HCT116 (cell line): Measurements from ENCODE around the gene PCBP1. TPM values are rescaled to one million over a fixed set of nuclear protein-coding genes. Genes with fewer than 3 reads are reported as not detected.

ENCODE experiments used
- ATAC-seq: fragments of 200-7000 bp; cut with Tn5 transposase; 2 replicates; pipeline ENCODE4 v1.9.1; 2020; ENCODE audit warnings: mild to moderate bottlenecking, moderate library complexity
- BruUV-seq: library from RNA; stranded (reverse); fragments of 400-500 nt; replicated peaks from 2 replicates; lab custom pipeline; 2021; lab: Mats Ljungman, UMichigan
- CTCF ChIA-PET: fragments of 300-600 bp; sonication (Branson Sonifier 250); formaldehyde crosslinking; loops from one replicate; lab custom pipeline; 2021; ENCODE audit warnings: antibody characterized with exemption; lab: Charles Lee
- POLR2A ChIA-PET: fragments of 300-600, 350-600 bp; sonication (Branson Sonifier 250); formaldehyde crosslinking; loops from one replicate; lab custom pipeline; 2021; ENCODE audit warnings: antibody characterized with exemption; lab: Charles Lee
- RAD21 ChIA-PET, 2 experiments: fragments of 300-600 bp; sonication (Branson Sonifier 250); formaldehyde crosslinking; loops; one replicate each; lab custom pipeline; 2023; ENCODE audit warnings: low total read pairs in 2 of 2; ENCODE audit not compliant: uncharacterized antibody in 2 of 2, unreplicated experiment in 2 of 2, low non-redundant PET in 1 of 2; lab: Charles Lee
- DNase-seq: peaks from one replicate; pipeline ENCODE4 v3.0.0-alpha.2; 2010; ENCODE audit warnings: low read depth, low spot score
- H2AFZ ChIP-seq: fragments of 200-600 bp; shearing (Covaris generic), sonication (generic); 2 replicates; pipeline ENCODE4 v1.6.1; 2017; ENCODE audit warnings: low read depth, mixed run types, mixed read lengths, antibody characterized with exemption, low read length; ENCODE audit not compliant: poor library complexity, severe bottlenecking
- H3K27ac ChIP-seq: 2 replicates; pipeline ENCODE4 v1.5.1; 2012; ENCODE audit warnings: low read depth, low read length
- H3K27me3 ChIP-seq: fragments of 200-600 bp; sonication (generic); 2 replicates; pipeline ENCODE4 v1.6.1; 2016; ENCODE audit warnings: mixed run types, low read length, mixed read lengths; ENCODE audit not compliant: insufficient read depth
- H3K36me3 ChIP-seq, 2 experiments: fragments of 200-500 bp in 1 of 2; fragments of 200-600 bp in 1 of 2; sonication (Bioruptor generic) in 1 of 2; sonication (generic) in 1 of 2; 2 replicates each; pipeline versions ENCODE4 v1.5.1 to v1.6.1; 2014 to 2016; ENCODE audit warnings: low read length in 2 of 2, inconsistent platforms in 1 of 2, mixed read lengths in 1 of 2, mixed run types in 1 of 2; ENCODE audit not compliant: insufficient read depth in 2 of 2, control insufficient read depth in 1 of 2
- H3K4me1 ChIP-seq, 2 experiments: fragments of 200-600 bp in 1 of 2; sonication (generic) in 1 of 2; 2 replicates each; pipeline versions ENCODE4 v1.5.1 to v1.6.1; 2012 to 2017; ENCODE audit warnings: low read length in 2 of 2, inconsistent platforms in 1 of 2, mild to moderate bottlenecking in 1 of 2, mixed read lengths in 1 of 2, mixed run types in 1 of 2, moderate library complexity in 1 of 2; ENCODE audit not compliant: insufficient read depth in 2 of 2, control insufficient read depth in 1 of 2
- H3K4me2 ChIP-seq: fragments of 200-600 bp; sonication (generic); 2 replicates; pipeline ENCODE4 v1.6.1; 2017; ENCODE audit warnings: mixed run types, low read length, mixed read lengths
- H3K4me3 ChIP-seq, 2 experiments: fragments of 200-600 bp in 1 of 2; sonication (generic) in 1 of 2; replicated peaks in 1 of 2; 2 replicates each; pipeline ENCODE4 v1.5.1; 2011 to 2016; ENCODE audit warnings: low read length in 2 of 2, control low read depth in 1 of 2, low read depth in 1 of 2, mild to moderate bottlenecking in 1 of 2, mixed read lengths in 1 of 2, mixed run types in 1 of 2
- H3K79me2 ChIP-seq: fragments of 200-600 bp; sonication (generic); 2 replicates; pipeline ENCODE4 v1.6.1; 2017; ENCODE audit warnings: mild to moderate bottlenecking, mixed run types, low read length, moderate library complexity, mixed read lengths; ENCODE audit not compliant: insufficient read depth
- H3K9ac ChIP-seq: fragments of 200-600 bp; sonication (generic); 2 replicates; pipeline ENCODE4 v1.6.1; 2016; ENCODE audit warnings: low read length, mixed read lengths
- H3K9me2 ChIP-seq: fragments of 200-600 bp; sonication (generic), shearing (Covaris generic); 2 replicates; pipeline ENCODE4 v1.6.1; 2017; ENCODE audit warnings: mixed run types, mild to moderate bottlenecking, moderate library complexity; ENCODE audit not compliant: insufficient read depth
- H3K9me3 ChIP-seq, 2 experiments: fragments of 200-500 bp in 1 of 2; fragments of 200-600 bp in 1 of 2; sonication (Bioruptor generic) in 1 of 2; sonication (generic) in 1 of 2; 2 replicates each; pipeline ENCODE4 v1.6.1; 2014 to 2017; ENCODE audit warnings: low read length in 2 of 2, mixed read lengths in 2 of 2, inconsistent platforms in 1 of 2, low read depth in 1 of 2, mild to moderate bottlenecking in 1 of 2, mixed run types in 1 of 2, moderate library complexity in 1 of 2; ENCODE audit not compliant: control insufficient read depth in 1 of 2, insufficient read depth in 1 of 2
- H4K20me1 ChIP-seq: fragments of 200-600 bp; sonication (generic), shearing (Covaris generic); 2 replicates; pipeline ENCODE4 v1.6.1; 2017; ENCODE audit warnings: mixed run types, mild to moderate bottlenecking, moderate library complexity; ENCODE audit not compliant: insufficient read depth
- CEBPB ChIP-seq: IDR thresholded peaks from 2 replicates; pipeline ENCODE4 v1.6.1; 2012; ENCODE audit warnings: low read depth
- CTCF ChIP-seq, 3 experiments: fragments of 200-600 bp in 1 of 3; sonication (generic) in 1 of 3; IDR thresholded peaks in 2 of 3; conservative IDR thresholded peaks in 1 of 3; 2 replicates each; pipeline ENCODE4 v1.5.1; 2012 to 2017; ENCODE audit warnings: low read depth in 2 of 3, low read length in 2 of 3, antibody characterized with exemption in 1 of 3, borderline replicate concordance in 1 of 3, control low read depth in 1 of 3, mild to moderate bottlenecking in 1 of 3, mixed read lengths in 1 of 3, mixed run types in 1 of 3, moderate library complexity in 1 of 3; ENCODE audit not compliant: insufficient read depth in 1 of 3
- EGR1 ChIP-seq: IDR thresholded peaks from 2 replicates; pipeline ENCODE4 v1.6.1; 2012; ENCODE audit warnings: low read depth
- JUND ChIP-seq: IDR thresholded peaks from 2 replicates; pipeline ENCODE4 v1.6.1; 2012
- POLR2A ChIP-seq: IDR thresholded peaks from 2 replicates; pipeline ENCODE4 v1.7.0; 2011; ENCODE audit warnings: borderline replicate concordance; ENCODE audit not compliant: insufficient read depth, insufficient read length; ENCODE audit errors: extremely low read depth
- POLR2AphosphoS5 ChIP-seq: IDR thresholded peaks from 2 replicates; pipeline ENCODE4 v1.6.1; 2011; ENCODE audit warnings: mild to moderate bottlenecking, low read depth, low read length, moderate library complexity
- RAD21 ChIP-seq: IDR thresholded peaks from 2 replicates; pipeline ENCODE4 v1.6.1; 2012; ENCODE audit warnings: low read depth, mild to moderate bottlenecking
- REST ChIP-seq: IDR thresholded peaks from 2 replicates; pipeline ENCODE4 v1.6.1; 2012; ENCODE audit warnings: low read depth
- SIN3A ChIP-seq: IDR thresholded peaks from 2 replicates; pipeline ENCODE4 v1.6.1; 2012; ENCODE audit warnings: low read depth
- SP1 ChIP-seq: IDR thresholded peaks from 2 replicates; pipeline ENCODE4 v1.6.1; 2012; ENCODE audit warnings: low read depth
- SRF ChIP-seq: IDR thresholded peaks from 2 replicates; pipeline ENCODE4 v1.6.1; 2012; ENCODE audit warnings: low read depth
- TCF7L2 ChIP-seq: IDR thresholded peaks from 2 replicates; pipeline ENCODE4 v1.7.0; 2011; ENCODE audit warnings: borderline replicate concordance, inconsistent platforms; ENCODE audit not compliant: insufficient read depth, insufficient read length; ENCODE audit errors: extremely low read depth
- ZBTB33 ChIP-seq: IDR thresholded peaks from 2 replicates; pipeline ENCODE4 v1.6.1; 2011; ENCODE audit warnings: mild to moderate bottlenecking, low read length, moderate library complexity; ENCODE audit not compliant: insufficient replicate concordance; ENCODE audit errors: extremely low read depth
- intact Hi-C: fragments of 100-400 bp; cut with micrococcal nuclease; formaldehyde crosslinking; loops from 2 replicates; pipeline ENCODE4 v1.10.0; 2022
- total RNA-seq: library from RNA; stranded (reverse); gene quantifications from one replicate; pipeline ENCODE4 v1.2.1, GENCODE V29; 2021; ENCODE audit not compliant: unreplicated experiment

The PCBP1 gene
- total RNA-seq, 1 experiment from 2014 or later = 256 TPM

- BruUV-seq = no TSS peak
- intact Hi-C loops = no loop called here
- peaks cover 0 to 3% of the 10 kb centered on the region in 2 experiments; a peak in 1 of 4 replicates for H3K4me1 ChIP-seq
- no peaks in the 10 kb centered on the region for H3K9me3 ChIP-seq
- no peak overlapping the region for H3K27ac ChIP-seq
- H3K79me2 ChIP-seq = no peaks in the 10 kb centered on the region
- peaks cover 0 to 8% of the 10 kb centered on the region in 2 experiments; a peak in 1 of 4 replicates for H3K36me3 ChIP-seq
- ChIA-PET RAD21 (no interaction called here), POLR2A (no interaction called here), CTCF (interaction anchor here (1.2 kb wide), 1 partner anchor 319 kb away, joined by 3 read pairs; no protein-coding TSS in a partner anchor)
- no peak for ATAC-seq
- H3K9ac ChIP-seq = no peak overlapping the region
- H3K4me3 ChIP-seq = no peak overlapping the region
- no peak overlapping the region for H2AFZ ChIP-seq
- no peaks in the 10 kb centered on the region for H3K27me3 ChIP-seq
- no peak for TF ChIP-seq JUND
- no peak for TF ChIP-seq RAD21
- no peak for TF ChIP-seq SRF
- no peak for TF ChIP-seq EGR1
- no peak for TF ChIP-seq TCF7L2
- no peak for TF ChIP-seq SIN3A
- no peak for TF ChIP-seq SP1
- no peak for TF ChIP-seq REST
- no peak for TF ChIP-seq POLR2AphosphoS5
- no peak for TF ChIP-seq ZBTB33
- no peak for TF ChIP-seq POLR2A
- no peak for TF ChIP-seq CTCF (IDR thresholded peaks at IDR 0.05 in 2 of 3, conservative IDR thresholded peaks at IDR 0.05 in 1 of 3; ENCODE audit: borderline replicate concordance in 1 of 3, insufficient read depth in 1 of 3, low read depth in 2 of 3, low read length in 2 of 3)
- no peak for TF ChIP-seq CEBPB
- no peaks in the 10 kb centered on the region for H3K9me2 ChIP-seq
- no peaks in the 10 kb centered on the region for H4K20me1 ChIP-seq
- DNase-seq = no peak
- no peak overlapping the region for H3K4me2 ChIP-seq
Measured at GRCh38 chr2:70043252-70043875, 43.9 kb upstream of the PCBP1 start.
